A549 treated with CpdA at 1 μM for 4 hours (cell line): ENCODE results near the gene RAB40B. TPM values are rescaled to one million over a fixed set of nuclear protein-coding genes. Genes with fewer than 3 reads are reported as not detected.

Experiments
- total RNA-seq: library from RNA; stranded (reverse); fragments of 200-300 nt; extraction: Qiagen RNA extraction; gene quantifications from 5 replicates; pipeline ENCODE4 v1.2.3, GENCODE V29; 2022; ENCODE audit warnings: low read depth

RAB40B gene
- 16.1 to 18.2 TPM (median 17.2 TPM) in 5 replicates for total RNA-seq

DNA sequence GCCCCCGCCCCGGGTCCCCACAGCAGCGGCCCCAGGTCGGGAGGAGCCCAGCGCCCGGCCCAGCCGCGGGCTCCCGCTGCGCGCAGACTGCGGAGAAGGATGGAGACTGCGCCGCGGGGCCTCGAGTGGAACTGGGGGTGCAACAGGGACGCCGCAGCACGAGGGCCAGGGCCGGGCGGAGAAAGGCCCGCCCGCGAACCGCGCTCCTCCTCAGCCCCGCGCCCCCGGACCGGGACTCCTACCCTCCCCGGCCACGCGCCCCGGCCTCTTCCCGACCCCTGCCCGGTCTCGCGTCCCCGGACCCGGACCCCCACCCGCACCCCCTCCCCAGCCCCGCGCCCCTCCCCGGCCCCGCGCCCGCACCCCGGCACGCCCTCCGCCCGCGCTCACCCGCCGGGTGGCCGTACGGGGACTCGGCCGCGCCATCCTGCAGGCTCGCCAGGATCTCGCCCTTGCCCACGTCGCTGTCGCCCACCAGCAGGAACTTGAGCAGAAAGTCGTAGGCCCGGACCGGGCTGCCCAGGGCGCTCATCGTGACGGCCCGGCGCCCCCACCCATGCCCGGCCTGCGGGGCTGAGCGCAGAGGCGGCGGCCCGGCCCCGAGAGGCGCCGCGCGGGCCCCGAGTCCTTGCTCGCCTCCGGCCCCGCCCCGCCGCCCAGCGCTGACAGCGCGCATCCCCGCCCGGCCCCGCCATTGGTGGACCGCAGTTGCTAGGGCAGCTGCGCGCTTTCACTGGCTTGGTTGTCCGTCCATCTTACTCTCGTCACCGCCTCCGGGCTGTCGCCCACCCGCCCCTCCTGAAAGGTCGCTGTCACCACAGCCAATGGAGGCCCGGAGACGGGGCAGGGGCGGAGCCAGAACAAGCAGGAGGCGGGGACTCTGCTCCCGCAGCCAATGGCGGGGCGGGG lies at the start of gene RAB40B:
Gene RAB40B, minus strand, starts transcription at position 634 of the 909 bp plus-strand sequence. Its CDS starts 102 bp downstream, at position 532.

DNA sequence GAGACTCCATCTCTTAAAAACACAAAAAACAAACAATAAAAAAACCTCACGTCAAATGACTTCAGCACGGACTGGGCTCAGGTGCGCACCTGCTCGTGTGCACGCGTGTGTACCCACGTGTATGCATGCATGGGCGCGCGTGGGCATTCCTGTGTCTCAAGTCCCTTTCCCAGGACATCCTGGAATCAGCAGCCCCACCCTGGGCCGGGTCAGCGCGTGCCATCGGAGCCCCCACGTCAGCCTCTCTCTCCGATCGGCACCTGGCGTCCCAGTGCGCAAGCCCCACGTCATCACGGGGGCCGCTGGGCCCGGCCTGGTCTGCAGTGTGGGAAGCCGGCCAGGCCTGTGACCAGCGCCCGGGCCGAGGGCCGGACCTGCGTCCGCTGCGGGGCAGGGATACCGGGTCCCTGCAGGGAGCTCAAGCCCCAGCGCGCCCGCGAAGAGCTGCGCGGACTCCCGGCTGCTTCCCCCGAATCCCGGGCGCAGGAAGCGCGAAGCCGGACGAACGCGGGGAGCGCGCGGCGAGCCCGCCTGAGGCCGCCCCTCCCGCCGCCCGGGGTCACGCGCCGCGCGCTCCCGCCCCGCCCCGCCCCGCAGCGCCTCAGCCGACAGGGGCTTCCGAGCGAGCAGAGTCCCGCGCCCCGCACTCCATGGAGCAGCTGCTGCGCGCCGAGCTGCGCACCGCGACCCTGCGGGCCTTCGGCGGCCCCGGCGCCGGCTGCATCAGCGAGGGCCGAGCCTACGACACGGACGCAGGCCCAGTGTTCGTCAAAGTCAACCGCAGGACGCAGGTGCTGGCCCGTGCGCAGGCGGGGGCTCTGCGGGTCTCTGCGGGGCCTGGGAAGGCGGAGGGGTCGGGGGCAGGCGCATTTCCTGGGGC lies 36.7 kb upstream of the RAB40B start, which contains the start of gene FN3K:
Gene FN3K, plus strand, starts transcription at position 629 of the 880 bp plus-strand sequence. Its CDS starts 22 bp downstream, at position 651.

GRCh38 chr17:82716203-82717010 lies 17.9 kb upstream of the RAB40B start, which contains the start of gene FN3KRP:
FN3KRP (plus strand) TSS chr17:82716706; CDS start chr17:82716756, 50 bp downstream.

DNA sequence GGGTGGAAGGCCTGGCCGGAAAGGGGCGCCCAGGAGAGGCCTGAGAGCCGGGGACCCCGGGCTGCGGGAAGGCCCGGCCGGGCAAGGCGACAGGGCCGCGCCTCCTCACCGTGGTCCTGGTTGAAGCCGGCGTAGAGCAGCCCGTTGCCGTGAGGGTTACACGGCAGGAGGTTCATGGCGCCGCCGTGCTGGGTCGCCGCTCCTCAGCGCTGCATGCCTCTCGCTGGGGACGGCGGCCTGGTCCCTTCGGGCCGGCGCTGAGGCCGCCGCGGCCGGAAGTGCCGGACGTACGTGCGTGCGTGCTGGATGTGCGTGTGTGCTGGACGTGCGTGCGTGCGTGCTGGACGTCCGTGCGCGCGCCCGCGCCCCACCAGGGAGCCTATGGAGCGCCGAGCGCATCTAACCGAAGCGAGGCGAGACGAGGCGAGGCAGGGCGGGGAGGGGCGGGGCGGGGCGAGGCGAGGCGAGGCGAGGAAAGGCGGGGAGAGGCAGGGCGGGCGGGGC lies 50.3 kb downstream of the RAB40B start, which contains the start of gene WDR45B:
Gene WDR45B, minus strand, starts transcription at position 280 of the 504 bp plus-strand sequence. Its CDS starts 104 bp downstream, at position 176.

Other genes starting within 250 kb of the RAB40B start
- gene CYBC1, start 247.9 kb downstream of the RAB40B start, total RNA-seq, result 51.8 to 65.9 TPM (median 57.5 TPM) in 5 replicates
- 52.1 to 63.7 TPM (median 54.5 TPM) in 5 replicates for gene NARF, start 240.0 kb downstream of the RAB40B start, total RNA-seq
- 43.3 to 56.8 TPM (median 53.5 TPM) in 5 replicates for gene FOXK2, start 179.0 kb downstream of the RAB40B start, total RNA-seq
- gene WDR45B, start 50.3 kb downstream of the RAB40B start, total RNA-seq, result 94.6 to 101 TPM (median 95.7 TPM) in 5 replicates
- 58.6 to 61.8 TPM (median 59.5 TPM) in 5 replicates for gene FN3KRP, start 18.0 kb upstream of the RAB40B start, total RNA-seq
- 6.4 to 10.0 TPM (median 7.8 TPM) in 5 replicates for gene FN3K, start 36.9 kb upstream of the RAB40B start, total RNA-seq
- 59.5 to 82.0 TPM (median 75.3 TPM) in 5 replicates for gene TBCD, start 53.4 kb upstream of the RAB40B start, total RNA-seq
- not detected in 5 replicates for gene ZNF750, start 141.3 kb upstream of the RAB40B start, total RNA-seq